ENCODE results near the gene CYP26B1.

The CYP26B1 gene

GRCh38 chr2:72082021-72082601, 65.6 kb downstream of the CYP26B1 start:
- DNase-seq (ENCODE audit: low read depth in 2 of 2) = no peak

- DNase-seq (ENCODE audit: low read depth in 2 of 2) = no peak
These were observed 66.2 kb downstream of the CYP26B1 start for GRCh38 chr2:72081451-72081850.

- no peak for DNase-seq (ENCODE audit: low read depth in 2 of 2)
These were observed 67.1 kb downstream of the CYP26B1 start for GRCh38 chr2:72080286-72081145.

Measured in stimulated activated CD8-positive, alpha-beta memory T cell treated with anti-CD3 and anti-CD28 coated beads, Interleukin-2, amount 100 ng/mL, for 1 hour (primary cell).